OCI-LY3 (cell line): ENCODE data around the gene BACH2.

ENCODE experiments used
- H2AFZ ChIP-seq: fragments of 200-600, 300-600 bp; shearing (Covaris generic); 2 replicates; pipeline ENCODE4 v1.6.0; 2014; ENCODE audit warnings: antibody characterized with exemption, low read depth, low read length
- H3K27ac ChIP-seq: fragments of 200-600, 300-600 bp; sonication (generic); 2 replicates; pipeline ENCODE4 v1.5.1; 2014; ENCODE audit warnings: mild to moderate bottlenecking, low read length, moderate library complexity, mixed read lengths
- H3K27me3 ChIP-seq: fragments of 200-600, 300-600 bp; sonication (generic); 2 replicates; pipeline ENCODE4 v1.6.1; 2014; ENCODE audit warnings: low read depth, low read length, mixed read lengths
- H3K36me3 ChIP-seq: fragments of 200-600, 300-600 bp; sonication (generic); replicated peaks from 2 replicates; pipeline ENCODE3; 2014; ENCODE audit warnings: low read depth, low read length, mixed read lengths
- H3K4me1 ChIP-seq: fragments of 300-600, 200-600 bp; sonication (generic); 2 replicates; pipeline ENCODE4 v1.6.1; 2014; ENCODE audit warnings: low read length, mixed read lengths
- H3K4me2 ChIP-seq: fragments of 200-600, 300-600 bp; sonication (generic); 2 replicates; pipeline ENCODE4 v1.6.1; 2014; ENCODE audit warnings: low read length, mixed read lengths
- H3K4me3 ChIP-seq: fragments of 300-600, 200-600 bp; sonication (generic); 2 replicates; pipeline ENCODE4 v1.5.1; 2014; ENCODE audit warnings: antibody characterized with exemption, mild to moderate bottlenecking, low read length, moderate library complexity
- H3K79me2 ChIP-seq: fragments of 300-600, 200-600 bp; shearing (Covaris generic); 2 replicates; pipeline ENCODE4 v1.6.1; 2014; ENCODE audit warnings: mild to moderate bottlenecking, low read length, mixed read lengths
- H3K9ac ChIP-seq: fragments of 300-600, 200-600 bp; shearing (Covaris generic); 2 replicates; pipeline ENCODE4 v1.6.0; 2014; ENCODE audit warnings: mild to moderate bottlenecking, low read length, moderate library complexity
- H3K9me3 ChIP-seq: fragments of 200-600, 300-600 bp; shearing (Covaris generic); 2 replicates; pipeline ENCODE4 v1.6.1; 2014; ENCODE audit warnings: low read length, mixed read lengths; ENCODE audit not compliant: insufficient read depth
- H4K20me1 ChIP-seq: fragments of 200-600, 300-600 bp; sonication (generic); 2 replicates; pipeline ENCODE4 v1.6.1; 2016; ENCODE audit warnings: low read length, mixed read lengths; ENCODE audit not compliant: insufficient read depth
- EZH2phosphoT487 ChIP-seq: fragments of 200-600 bp; shearing (Covaris generic); IDR thresholded peaks from 2 replicates; pipeline ENCODE4 v1.6.1; 2018; ENCODE audit warnings: antibody characterized with exemption, mixed run types, low read depth
- TF ChIP-seq, protein P1 (sequence below): fragments of 200-600, 300-600 bp; sonication (generic); IDR thresholded peaks from 2 replicates; pipeline ENCODE4 v1.5.1; 2014; ENCODE audit warnings: antibody characterized with exemption, low read length, low read depth

The BACH2 gene

DNA sequence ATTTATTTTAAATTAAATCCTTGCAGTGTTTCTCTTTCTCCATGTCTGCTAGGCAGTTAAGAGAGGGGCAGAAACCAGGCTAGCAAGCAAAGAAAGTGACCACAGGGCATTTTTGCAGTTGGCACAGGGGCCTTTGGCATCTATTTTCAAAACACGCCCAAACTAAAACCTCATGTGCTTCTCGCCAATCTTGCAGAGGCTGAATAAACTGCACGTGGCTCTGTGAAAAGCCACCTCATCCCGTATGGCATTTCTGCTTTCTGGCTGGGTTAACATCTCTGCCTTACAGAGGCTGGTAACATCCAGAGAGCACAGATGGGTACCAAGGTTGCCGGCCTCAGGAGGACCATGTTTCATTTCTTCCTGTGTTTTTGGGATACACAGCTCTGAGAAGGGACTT lies 347.8 kb downstream of the BACH2 start:
- Histone ChIP-seq H3K27me3 (peaks cover 15% of the 10 kb centered on the region), H3K79me2 (no peaks in the 10 kb centered on the region), H4K20me1 (no peaks in the 10 kb centered on the region), H2AFZ (no peak overlapping the region), H3K4me2 (no peak overlapping the region), H3K27ac (no peak overlapping the region), H3K4me3 (no peak overlapping the region), H3K9ac (no peak overlapping the region), H3K36me3 (no peaks in the 10 kb centered on the region), H3K4me1 (no peaks in the 10 kb centered on the region), H3K9me3 (no peaks in the 10 kb centered on the region)
- no peak for TF ChIP-seq EZH2phosphoT487
- TF ChIP-seq, protein P1, sequence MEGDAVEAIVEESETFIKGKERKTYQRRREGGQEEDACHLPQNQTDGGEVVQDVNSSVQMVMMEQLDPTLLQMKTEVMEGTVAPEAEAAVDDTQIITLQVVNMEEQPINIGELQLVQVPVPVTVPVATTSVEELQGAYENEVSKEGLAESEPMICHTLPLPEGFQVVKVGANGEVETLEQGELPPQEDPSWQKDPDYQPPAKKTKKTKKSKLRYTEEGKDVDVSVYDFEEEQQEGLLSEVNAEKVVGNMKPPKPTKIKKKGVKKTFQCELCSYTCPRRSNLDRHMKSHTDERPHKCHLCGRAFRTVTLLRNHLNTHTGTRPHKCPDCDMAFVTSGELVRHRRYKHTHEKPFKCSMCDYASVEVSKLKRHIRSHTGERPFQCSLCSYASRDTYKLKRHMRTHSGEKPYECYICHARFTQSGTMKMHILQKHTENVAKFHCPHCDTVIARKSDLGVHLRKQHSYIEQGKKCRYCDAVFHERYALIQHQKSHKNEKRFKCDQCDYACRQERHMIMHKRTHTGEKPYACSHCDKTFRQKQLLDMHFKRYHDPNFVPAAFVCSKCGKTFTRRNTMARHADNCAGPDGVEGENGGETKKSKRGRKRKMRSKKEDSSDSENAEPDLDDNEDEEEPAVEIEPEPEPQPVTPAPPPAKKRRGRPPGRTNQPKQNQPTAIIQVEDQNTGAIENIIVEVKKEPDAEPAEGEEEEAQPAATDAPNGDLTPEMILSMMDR = no peak

DNA sequence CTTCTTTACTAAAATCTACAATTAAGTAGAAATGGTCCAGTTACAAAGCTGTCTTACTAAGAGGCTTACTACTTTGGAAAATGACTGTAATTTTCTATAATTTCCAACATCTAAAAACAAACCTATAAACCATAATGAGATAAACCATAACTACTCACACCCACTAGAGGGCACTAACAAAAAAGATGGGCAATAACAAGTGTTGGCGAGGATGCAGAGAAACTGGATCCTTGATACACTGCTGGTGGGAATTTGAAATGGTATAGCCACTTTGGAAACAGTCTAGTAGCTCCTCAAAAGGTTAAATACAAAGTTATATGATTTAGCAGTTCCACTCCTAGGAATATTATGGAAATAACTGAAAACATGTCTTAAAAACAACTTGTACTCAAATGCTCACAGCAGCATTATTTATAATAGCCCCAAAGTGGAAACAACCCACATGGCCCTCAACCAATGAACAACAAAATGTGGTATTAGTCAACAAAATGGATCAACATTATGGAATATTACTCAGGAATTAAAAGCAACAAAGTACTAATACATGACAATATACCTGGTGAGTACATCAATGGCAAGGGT lies 351.7 kb downstream of the BACH2 start:
- Histone ChIP-seq H3K4me1 (no peaks in the 10 kb centered on the region), H3K27ac (no peak overlapping the region), H3K79me2 (no peaks in the 10 kb centered on the region), H2AFZ (no peak overlapping the region), H3K36me3 (no peaks in the 10 kb centered on the region), H4K20me1 (no peaks in the 10 kb centered on the region), H3K4me3 (no peak overlapping the region), H3K9me3 (no peaks in the 10 kb centered on the region), H3K27me3 (no peaks in the 10 kb centered on the region), H3K4me2 (no peak overlapping the region), H3K9ac (no peak overlapping the region)
- TF ChIP-seq EZH2phosphoT487 = no peak
- TF ChIP-seq, protein P1 = peak; percentile 51

DNA sequence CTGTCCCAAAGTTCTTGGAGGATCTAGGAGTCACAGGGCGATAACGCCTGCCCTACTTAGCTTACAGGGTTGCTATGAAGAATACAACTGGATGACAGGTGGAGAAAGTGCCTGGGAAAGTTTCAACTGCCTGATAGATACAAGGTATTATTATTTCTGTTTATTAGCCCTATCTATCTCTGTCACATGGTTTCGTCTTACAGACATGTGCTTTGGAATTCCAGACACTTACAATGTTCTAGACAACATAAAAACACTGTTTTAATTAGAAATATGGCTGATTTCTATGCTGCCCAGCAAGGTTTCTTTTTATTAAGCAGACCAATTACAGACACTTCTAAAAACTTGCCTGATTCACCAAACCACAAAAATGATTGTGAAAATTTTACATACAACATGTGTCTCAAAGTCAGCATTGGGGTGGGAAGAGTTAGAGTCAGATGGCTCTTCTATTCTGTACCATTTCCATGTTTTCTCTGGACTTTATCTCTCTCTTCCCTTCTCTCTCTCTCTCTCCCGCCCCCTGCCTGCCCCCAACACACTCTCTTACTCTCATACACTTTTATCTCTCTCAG lies 352.4 kb downstream of the BACH2 start:
- no peaks in the 10 kb centered on the region for H3K79me2 ChIP-seq
- no peaks in the 10 kb centered on the region for H3K27me3 ChIP-seq
- TF ChIP-seq, protein P1 = no peak
- no peaks in the 10 kb centered on the region for H4K20me1 ChIP-seq
- H3K9me3 ChIP-seq = no peaks in the 10 kb centered on the region
- no peaks in the 10 kb centered on the region for H3K36me3 ChIP-seq
- H3K9ac ChIP-seq = no peak overlapping the region
- H3K4me2 ChIP-seq = no peak overlapping the region
- H3K4me3 ChIP-seq = no peak overlapping the region
- H3K4me1 ChIP-seq = no peaks in the 10 kb centered on the region
- H2AFZ ChIP-seq = no peak overlapping the region
- H3K27ac ChIP-seq = no peak overlapping the region

DNA sequence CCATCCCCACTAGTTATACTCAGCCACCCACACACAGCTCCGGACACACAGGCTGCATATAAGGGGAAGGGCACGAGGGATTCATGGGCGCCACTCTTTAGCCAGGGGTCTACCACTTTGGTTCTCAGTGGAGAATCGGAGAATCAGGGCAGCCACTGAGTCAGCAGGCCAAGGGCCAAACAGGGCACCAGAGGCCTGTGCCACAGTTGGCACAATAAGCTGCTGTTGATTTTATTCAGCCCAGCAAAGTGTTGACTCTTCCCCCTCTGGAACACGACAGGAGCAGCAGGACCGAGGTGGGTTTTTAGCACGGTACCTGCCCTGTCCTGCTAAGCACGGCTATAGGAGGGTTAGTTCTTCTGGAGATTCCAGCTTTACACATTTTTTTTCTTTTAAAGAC lies 354.0 kb downstream of the BACH2 start:
- no peaks in the 10 kb centered on the region for H4K20me1 ChIP-seq
- H3K27me3 ChIP-seq = 0 out of 2 replicates have a peak, but pooled peaks cover 4% of the 10 kb centered on the region
- no peak for TF ChIP-seq EZH2phosphoT487
- TF ChIP-seq, protein P1 = no peak
- no peaks in the 10 kb centered on the region for H3K36me3 ChIP-seq
- no peak overlapping the region for H2AFZ ChIP-seq
- no peak overlapping the region for H3K27ac ChIP-seq
- H3K79me2 ChIP-seq = no peaks in the 10 kb centered on the region
- no peak overlapping the region for H3K9ac ChIP-seq
- no peak overlapping the region for H3K4me3 ChIP-seq
- no peak overlapping the region for H3K4me2 ChIP-seq
- no peaks in the 10 kb centered on the region for H3K4me1 ChIP-seq
- H3K9me3 ChIP-seq = no peaks in the 10 kb centered on the region
